Right lobe of liver (tissue), 4 donors: ENCODE measurements around the gene TRIP11.

Source experiments
- CTCF ChIP-seq, 4 donors: fragments of 200-600 bp in 3 of 4; fragments of 450-650 bp in 1 of 4; IDR thresholded peaks; one replicate each; pipeline versions ENCODE4 v1.5.1 to v1.8.0; 2016 to 2022; ENCODE audit warnings: antibody characterized with exemption in 4 of 4, mild to moderate bottlenecking in 2 of 4
- POLR2A ChIP-seq: fragments of 450-650 bp; IDR thresholded peaks from one replicate; pipeline ENCODE4 v1.6.1; 2017; ENCODE audit warnings: antibody characterized with exemption, mild to moderate bottlenecking
- donor health status: DM: no; HTN: no; CAD: no.
- donor health status: DM: no; HTN: no; CAD: no.
- donor health status: DM: no; HTN: yes; CAD: no.

GRCh38 chr14:92022036-92022435 lies 17.8 kb downstream of the TRIP11 start:
- TF ChIP-seq POLR2A (no peak), CTCF (IDR thresholded peaks at IDR 0.05) (no peak)
